Mammary epithelial cell (primary cell): ENCODE measurements around the gene SFMBT2.

Experiments
- CTCF ChIP-seq, 2 donors: IDR thresholded peaks in 1 of 2; conservative IDR thresholded peaks in 1 of 2; 2 replicates each; pipeline ENCODE4 v1.5.1; 2011 to 2012; ENCODE audit warnings: inconsistent platforms in 2 of 2, low read length in 2 of 2, mild to moderate bottlenecking in 2 of 2, control low read depth in 1 of 2, low read depth in 1 of 2; ENCODE audit not compliant: insufficient read depth in 1 of 2; ENCODE audit errors: extremely low read depth in 1 of 2
- EZH2 ChIP-seq: IDR thresholded peaks from 2 replicates; pipeline ENCODE4 v1.6.1; 2012; ENCODE audit warnings: low read length, inconsistent platforms, borderline replicate concordance

- TF ChIP-seq CTCF (conservative IDR thresholded peaks at IDR 0.05 in 1 of 2, IDR thresholded peaks at IDR 0.05 in 1 of 2; ENCODE audit: extremely low read depth in 1 of 2, insufficient read depth in 1 of 2, low read depth in 1 of 2, low read length in 2 of 2): no peak
- TF ChIP-seq EZH2: no peak
Observed at GRCh38 chr10:7267142-7267541, 143.7 kb downstream of the SFMBT2 start.
